Fibroblast of the aortic adventitia (primary cell): ENCODE results near the gene LAS1L. TPM values are rescaled to one million over a fixed set of nuclear protein-coding genes. Genes with fewer than 3 reads are reported as not detected.

ENCODE experiments used
- DNase-seq: peaks from one replicate; pipeline ENCODE4 v3.0.0-alpha.2; 2010; ENCODE audit warnings: low read depth
- H3K4me3 ChIP-seq: 2 replicates; pipeline ENCODE4 v1.5.1; 2011; ENCODE audit warnings: low read depth, mild to moderate bottlenecking, control low read depth, low read length, moderate library complexity
- total RNA-seq: library from RNA; depleted of rRNA; stranded (reverse); fragments of >200 nt; gene quantifications from 2 replicates; pipeline ENCODE4 v1.2.3, GENCODE V29; 2012; ENCODE audit warnings: low replicate concordance
- TF ChIP-seq, protein P1 (sequence below): IDR thresholded peaks from 2 replicates; pipeline ENCODE4 v1.5.1; 2011; ENCODE audit warnings: mild to moderate bottlenecking, low read length, control low read depth, inconsistent platforms; ENCODE audit not compliant: insufficient read depth

The LAS1L gene
- total RNA-seq = 18.0 and 18.2 TPM in 2 replicates

DNA sequence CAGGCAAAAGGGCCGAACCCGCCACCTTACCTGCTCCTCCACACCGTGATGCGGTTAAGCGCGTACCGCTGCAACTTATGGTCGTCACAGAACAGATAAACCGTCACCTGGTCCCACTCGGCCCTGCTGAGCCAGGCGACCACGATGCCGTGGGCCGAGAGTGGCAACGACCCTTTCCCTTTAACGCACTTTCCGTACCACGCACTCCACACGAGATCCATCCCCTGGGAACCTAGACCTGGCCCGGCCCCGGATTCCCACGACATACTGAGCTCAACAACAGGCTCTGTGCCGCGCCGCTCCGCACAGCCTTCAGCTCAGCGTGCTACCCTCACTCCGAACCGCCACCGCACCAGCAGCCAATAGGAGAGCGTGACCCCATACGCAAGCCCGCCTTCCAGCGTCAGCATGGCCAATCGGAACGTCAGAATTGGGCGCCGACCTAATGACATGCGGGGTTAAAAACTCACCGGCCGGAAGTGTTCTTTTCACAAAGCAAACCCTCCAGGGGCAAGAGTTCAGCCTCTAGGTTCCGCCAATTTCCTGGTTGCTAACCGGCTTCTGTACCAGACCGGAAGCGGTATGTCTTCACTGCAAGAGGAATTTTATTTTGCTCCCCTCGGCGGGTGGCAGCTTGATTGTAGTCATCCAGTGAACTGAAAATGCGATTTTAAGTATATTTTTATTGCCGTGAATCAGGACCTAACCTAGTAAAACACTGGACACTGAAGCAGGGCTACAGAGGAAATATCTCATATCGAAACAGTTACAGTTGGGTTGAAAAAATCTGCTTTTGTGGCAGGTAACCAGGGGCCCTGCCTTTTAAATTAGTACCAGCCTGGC lies at the start of gene LAS1L:
TSS of gene LAS1L (minus strand) at position 338 of the 843 bp plus-strand sequence. CDS start at position 266, 72 bp downstream.
- peak; percentile 95 for DNase-seq
- peak within 1 kb of the TSS; percentile 81 for H3K4me3 ChIP-seq
- TF ChIP-seq, protein P1, sequence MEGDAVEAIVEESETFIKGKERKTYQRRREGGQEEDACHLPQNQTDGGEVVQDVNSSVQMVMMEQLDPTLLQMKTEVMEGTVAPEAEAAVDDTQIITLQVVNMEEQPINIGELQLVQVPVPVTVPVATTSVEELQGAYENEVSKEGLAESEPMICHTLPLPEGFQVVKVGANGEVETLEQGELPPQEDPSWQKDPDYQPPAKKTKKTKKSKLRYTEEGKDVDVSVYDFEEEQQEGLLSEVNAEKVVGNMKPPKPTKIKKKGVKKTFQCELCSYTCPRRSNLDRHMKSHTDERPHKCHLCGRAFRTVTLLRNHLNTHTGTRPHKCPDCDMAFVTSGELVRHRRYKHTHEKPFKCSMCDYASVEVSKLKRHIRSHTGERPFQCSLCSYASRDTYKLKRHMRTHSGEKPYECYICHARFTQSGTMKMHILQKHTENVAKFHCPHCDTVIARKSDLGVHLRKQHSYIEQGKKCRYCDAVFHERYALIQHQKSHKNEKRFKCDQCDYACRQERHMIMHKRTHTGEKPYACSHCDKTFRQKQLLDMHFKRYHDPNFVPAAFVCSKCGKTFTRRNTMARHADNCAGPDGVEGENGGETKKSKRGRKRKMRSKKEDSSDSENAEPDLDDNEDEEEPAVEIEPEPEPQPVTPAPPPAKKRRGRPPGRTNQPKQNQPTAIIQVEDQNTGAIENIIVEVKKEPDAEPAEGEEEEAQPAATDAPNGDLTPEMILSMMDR = no peak

DNA sequence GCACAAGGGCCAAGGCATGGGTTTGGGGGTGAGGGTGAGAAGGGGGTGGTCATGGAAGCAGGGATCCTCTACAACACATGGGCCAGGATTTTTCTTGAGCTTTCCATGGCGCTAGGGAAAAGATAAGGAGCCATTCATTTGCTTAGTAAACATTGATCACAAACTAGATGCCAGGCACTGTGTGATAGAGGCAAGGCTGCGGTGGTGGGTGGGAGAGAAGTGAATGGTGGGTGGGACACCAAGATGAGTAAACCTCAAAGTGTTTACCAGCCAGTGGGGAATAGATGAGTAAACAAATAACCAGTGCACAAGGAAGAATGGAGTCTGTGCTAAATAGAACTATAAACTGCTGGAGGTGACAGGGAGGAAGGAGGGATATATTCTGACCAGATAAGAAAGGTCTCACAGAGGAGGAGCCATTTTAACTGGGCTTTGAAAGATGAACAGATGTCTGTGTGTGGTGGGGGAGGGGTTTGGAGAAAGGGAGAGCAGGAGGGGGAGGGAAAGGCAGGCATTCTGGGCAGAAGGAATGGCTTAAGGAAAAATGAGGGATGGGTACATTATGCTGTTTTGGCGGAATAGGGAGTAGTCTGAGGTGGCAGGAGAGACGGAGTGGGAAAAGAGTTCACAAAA lies 48.0 kb upstream of the LAS1L start:
- no peak overlapping the region for H3K4me3 ChIP-seq
- TF ChIP-seq, protein P1 = no peak
- DNase-seq = no peak

DNA sequence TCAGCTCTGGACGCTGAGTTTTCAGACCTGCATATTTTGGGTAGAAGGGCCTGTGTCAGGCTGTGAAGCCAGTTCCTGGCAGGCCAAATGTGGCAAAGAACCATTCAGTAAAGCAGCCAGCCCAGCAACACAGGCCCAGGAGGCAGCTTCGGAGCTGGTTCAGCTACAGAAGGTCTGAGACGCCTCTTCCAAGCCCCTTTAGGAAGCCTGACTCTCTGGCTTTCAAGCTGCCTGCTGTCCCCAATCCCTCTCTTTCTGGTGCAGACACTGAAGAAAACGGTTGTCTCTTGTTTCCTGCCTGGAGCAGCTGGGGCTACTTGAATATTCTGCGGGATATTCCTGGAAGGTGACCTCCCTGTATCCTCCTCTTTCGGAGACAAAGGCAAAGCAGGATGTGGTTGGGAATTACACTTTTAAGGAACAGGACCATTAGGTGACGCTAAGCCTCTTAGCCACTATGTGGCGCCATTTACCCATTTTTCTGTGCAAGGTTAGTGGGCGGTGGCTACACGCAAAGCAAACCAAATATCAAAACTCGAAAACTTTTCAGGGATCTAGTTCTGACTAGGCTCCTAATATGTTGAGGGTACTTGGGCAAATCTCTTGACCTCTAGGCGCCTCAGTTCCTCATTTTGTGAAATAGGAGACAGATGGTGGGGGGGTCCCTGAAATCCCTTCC lies 47.2 kb upstream of the LAS1L start:
- TF ChIP-seq, protein P1 = peak; percentile 73
- peak; percentile 77 for DNase-seq
- H3K4me3 ChIP-seq = no peak overlapping the region

DNA sequence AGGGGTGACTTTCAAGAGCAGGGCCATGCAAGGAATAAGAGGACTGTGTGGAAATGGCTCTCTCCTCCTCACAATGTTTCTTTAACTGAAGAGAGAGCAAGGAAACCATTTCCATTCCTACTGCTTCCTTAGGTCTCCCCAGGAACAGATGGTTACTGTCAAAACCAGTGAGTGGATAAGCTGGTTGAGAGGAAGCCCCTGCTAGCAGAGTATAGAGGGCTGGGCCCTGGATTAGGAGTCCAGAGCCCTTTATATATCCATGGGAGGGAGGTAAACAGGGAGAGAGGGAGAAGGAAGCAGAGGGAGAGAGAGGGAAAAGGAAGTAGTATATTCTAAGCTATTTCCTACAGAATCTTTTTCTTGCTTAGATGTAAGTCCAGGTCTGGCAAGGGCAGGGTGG lies 43.8 kb upstream of the LAS1L start:
- no peak for DNase-seq
- TF ChIP-seq, protein P1 = no peak
- H3K4me3 ChIP-seq = no peak overlapping the region

DNA sequence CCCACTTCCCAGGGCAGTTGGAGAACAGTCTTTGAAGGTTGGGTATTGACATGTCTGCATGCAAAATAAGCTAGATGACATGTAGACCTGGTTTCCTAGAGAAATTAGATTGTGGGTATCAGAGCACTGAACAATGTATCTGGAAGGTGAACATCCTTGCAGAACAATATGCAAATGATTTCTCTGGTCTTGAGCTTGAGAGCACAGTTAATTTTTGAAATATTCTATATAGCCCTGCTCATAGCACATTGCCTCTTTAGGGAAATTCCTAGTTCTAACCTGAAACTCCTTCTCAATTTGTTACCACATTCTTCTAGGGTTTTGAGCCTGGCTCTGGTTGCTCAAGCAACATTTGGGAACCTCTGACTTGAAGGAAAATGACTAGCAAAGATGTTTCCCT lies 41.6 kb upstream of the LAS1L start:
- TF ChIP-seq, protein P1 = no peak
- DNase-seq = no peak
- no peak overlapping the region for H3K4me3 ChIP-seq

DNA sequence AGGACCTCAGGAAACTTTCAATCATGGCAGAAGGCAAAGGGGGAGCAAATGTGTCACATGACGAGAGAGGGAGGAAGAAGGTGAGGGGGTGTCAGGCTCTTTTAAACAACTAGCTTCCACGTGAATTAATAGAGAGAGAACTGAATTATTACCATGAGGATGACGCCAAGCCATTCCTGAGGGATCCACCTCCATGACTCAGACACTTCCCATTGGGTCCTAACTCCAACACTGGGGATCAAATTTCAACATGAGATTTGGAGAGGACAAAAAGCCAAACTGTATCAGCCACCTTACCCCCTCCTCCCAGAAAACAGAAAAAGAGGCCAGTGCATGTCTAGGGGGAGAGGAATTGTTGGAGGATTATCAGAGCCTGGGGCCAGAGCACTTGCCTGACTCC lies 40.4 kb upstream of the LAS1L start:
- H3K4me3 ChIP-seq = no peak overlapping the region
- DNase-seq = peak; percentile 10
- TF ChIP-seq, protein P1 = no peak
